Vagina (tissue), 2 donors: ENCODE results near the gene RTP1. TPM values are rescaled to one million over a fixed set of nuclear protein-coding genes. Genes with fewer than 3 reads are reported as not detected.
"Not testable (repeated sequence)": the region's sequence is repeated elsewhere in the genome, so short reads cannot be mapped to it uniquely, and the experiment has no call there.

Experiments
- DNase-seq, 2 donors: peaks; one replicate each; pipeline ENCODE4 v3.0.0-alpha.2; 2017; ENCODE audit errors: extremely low spot score in 2 of 2
- H3K27ac ChIP-seq: fragments of 200-600 bp; sonication (generic); one replicate; pipeline ENCODE4 v1.5.1; 2019
- H3K27me3 ChIP-seq: fragments of 200-600 bp; sonication (generic); one replicate; pipeline ENCODE4 v1.5.1; 2019
- H3K36me3 ChIP-seq, 2 donors: fragments of 200-600 bp; sonication (generic); one replicate each; pipeline ENCODE4 v1.5.1; 2017 to 2019
- H3K4me1 ChIP-seq: fragments of 200-600 bp; sonication (generic); one replicate; pipeline ENCODE4 v1.5.1; 2019
- H3K4me3 ChIP-seq, 2 donors: fragments of 200-600 bp; sonication (generic); 1 replicate in 1 of 2; 2 replicates in 1 of 2; pipeline ENCODE4 v1.5.1; 2016 to 2019
- H3K9me3 ChIP-seq: fragments of 200-600 bp; sonication (generic); one replicate; pipeline ENCODE4 v1.5.1; 2019
- POLR2A ChIP-seq, 2 donors: fragments of 450-650 bp; IDR thresholded peaks; one replicate each; pipeline ENCODE4 v1.6.1; 2017; ENCODE audit warnings: antibody characterized with exemption in 2 of 2, mild to moderate bottlenecking in 2 of 2, moderate library complexity in 2 of 2
- POLR2AphosphoS5 ChIP-seq, 2 donors: sonication (generic); formaldehyde crosslinking; IDR thresholded peaks; one replicate each; pipeline ENCODE4 v1.9.0; 2017; ENCODE audit warnings: antibody characterized with exemption in 2 of 2, mild to moderate bottlenecking in 2 of 2, low read depth in 1 of 2; ENCODE audit not compliant: insufficient read depth in 1 of 2
- intact Hi-C: fragments of 100-400 bp; cut with DNase I; formaldehyde crosslinking; loops from one replicate; pipeline ENCODE4 v1.15.1; 2023
- total RNA-seq: library from RNA; depleted of rRNA; stranded (reverse); fragments of >200 nt; gene quantifications from one replicate; pipeline ENCODE4 v1.2.3, GENCODE V29; 2016
- TF ChIP-seq, protein P1 (sequence below), 3 experiments: fragments of 450-650 bp in 2 of 3; fragments of 200-600 bp in 1 of 3; sonication (generic) in 1 of 3; IDR thresholded peaks; one replicate each; pipeline ENCODE4 v1.5.1; 2017 to 2019; ENCODE audit warnings: antibody characterized with exemption in 3 of 3, mild to moderate bottlenecking in 2 of 3, moderate library complexity in 2 of 3

Gene RTP1
- total RNA-seq, 1 donor from 2014 or later: not detected

DNA sequence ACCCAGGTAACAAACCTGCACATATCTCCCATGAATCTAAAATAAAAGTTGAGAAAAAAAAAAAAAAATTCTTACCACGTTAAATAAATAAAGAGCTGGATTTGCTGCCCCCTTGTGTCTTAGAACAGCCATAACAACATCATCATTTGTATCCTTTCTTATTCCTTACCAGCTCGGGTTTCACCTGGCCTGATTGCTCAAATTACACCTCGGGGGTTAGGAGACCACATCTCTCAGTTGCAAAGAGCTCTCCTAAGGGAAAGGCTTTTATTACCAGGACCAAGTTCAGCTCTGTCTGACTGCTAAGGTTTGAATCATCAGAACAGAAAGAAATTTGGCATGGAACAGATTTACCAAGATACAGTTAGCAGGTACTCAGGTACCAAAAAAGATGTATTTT, 32.1 kb upstream of the RTP1 start:
- no peaks in the 10 kb centered on the region for H3K27me3 ChIP-seq
- peaks cover 6% of the 10 kb centered on the region for H3K4me1 ChIP-seq
- no peaks in the 10 kb centered on the region for H3K36me3 ChIP-seq
- no peak for TF ChIP-seq POLR2AphosphoS5 (IDR thresholded peaks at IDR 0.05; ENCODE audit: insufficient read depth in 1 of 2, low read depth in 1 of 2)
- TF ChIP-seq, protein P1, sequence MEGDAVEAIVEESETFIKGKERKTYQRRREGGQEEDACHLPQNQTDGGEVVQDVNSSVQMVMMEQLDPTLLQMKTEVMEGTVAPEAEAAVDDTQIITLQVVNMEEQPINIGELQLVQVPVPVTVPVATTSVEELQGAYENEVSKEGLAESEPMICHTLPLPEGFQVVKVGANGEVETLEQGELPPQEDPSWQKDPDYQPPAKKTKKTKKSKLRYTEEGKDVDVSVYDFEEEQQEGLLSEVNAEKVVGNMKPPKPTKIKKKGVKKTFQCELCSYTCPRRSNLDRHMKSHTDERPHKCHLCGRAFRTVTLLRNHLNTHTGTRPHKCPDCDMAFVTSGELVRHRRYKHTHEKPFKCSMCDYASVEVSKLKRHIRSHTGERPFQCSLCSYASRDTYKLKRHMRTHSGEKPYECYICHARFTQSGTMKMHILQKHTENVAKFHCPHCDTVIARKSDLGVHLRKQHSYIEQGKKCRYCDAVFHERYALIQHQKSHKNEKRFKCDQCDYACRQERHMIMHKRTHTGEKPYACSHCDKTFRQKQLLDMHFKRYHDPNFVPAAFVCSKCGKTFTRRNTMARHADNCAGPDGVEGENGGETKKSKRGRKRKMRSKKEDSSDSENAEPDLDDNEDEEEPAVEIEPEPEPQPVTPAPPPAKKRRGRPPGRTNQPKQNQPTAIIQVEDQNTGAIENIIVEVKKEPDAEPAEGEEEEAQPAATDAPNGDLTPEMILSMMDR (IDR thresholded peaks at IDR 0.05): peak; percentile 56 to 62 (median 58)
- no peaks in the 10 kb centered on the region for H3K9me3 ChIP-seq
- H3K4me3 ChIP-seq: no peak overlapping the region
- no peak overlapping the region for H3K27ac ChIP-seq
- no peak for DNase-seq
- intact Hi-C loops: loop anchor here (10.0 kb wide), 1 partner anchor 320 kb away; the partner anchor contains the start of gene ADIPOQ

DNA sequence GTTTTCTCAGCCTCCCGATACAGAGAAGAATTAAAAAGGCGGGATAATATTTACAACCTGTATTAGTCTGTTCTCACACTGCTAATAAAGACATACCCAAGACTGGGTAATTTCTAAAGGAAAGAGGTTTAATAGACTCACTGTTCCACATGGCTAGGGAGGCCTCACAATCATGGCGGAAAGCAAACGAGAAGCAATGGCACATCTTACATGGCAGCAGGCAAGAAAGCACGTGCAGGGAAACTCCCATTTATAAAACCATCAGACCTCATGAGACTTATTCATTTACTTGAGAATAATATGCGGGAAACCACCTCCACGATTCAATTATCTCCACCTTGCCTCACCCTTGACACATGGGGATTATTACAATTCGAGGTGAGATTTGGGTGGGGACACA, 30.5 kb upstream of the RTP1 start:
- H3K9me3 ChIP-seq: no peaks in the 10 kb centered on the region
- no peak overlapping the region for H3K4me3 ChIP-seq
- no peak for TF ChIP-seq POLR2AphosphoS5 (IDR thresholded peaks at IDR 0.05; ENCODE audit: insufficient read depth in 1 of 2, low read depth in 1 of 2)
- TF ChIP-seq POLR2A (IDR thresholded peaks at IDR 0.05): no peak
- TF ChIP-seq, protein P1 (IDR thresholded peaks at IDR 0.05): no peak
- no peak for DNase-seq
- H3K4me1 ChIP-seq: peaks cover 12% of the 10 kb centered on the region
- intact Hi-C loops: loop anchor here (10.0 kb wide), 1 partner anchor 322 kb away; the partner anchor contains the start of gene ADIPOQ
- H3K36me3 ChIP-seq: no peaks in the 10 kb centered on the region
- peak overlapping the region; percentile 26 for H3K27ac ChIP-seq
- no peaks in the 10 kb centered on the region for H3K27me3 ChIP-seq

DNA sequence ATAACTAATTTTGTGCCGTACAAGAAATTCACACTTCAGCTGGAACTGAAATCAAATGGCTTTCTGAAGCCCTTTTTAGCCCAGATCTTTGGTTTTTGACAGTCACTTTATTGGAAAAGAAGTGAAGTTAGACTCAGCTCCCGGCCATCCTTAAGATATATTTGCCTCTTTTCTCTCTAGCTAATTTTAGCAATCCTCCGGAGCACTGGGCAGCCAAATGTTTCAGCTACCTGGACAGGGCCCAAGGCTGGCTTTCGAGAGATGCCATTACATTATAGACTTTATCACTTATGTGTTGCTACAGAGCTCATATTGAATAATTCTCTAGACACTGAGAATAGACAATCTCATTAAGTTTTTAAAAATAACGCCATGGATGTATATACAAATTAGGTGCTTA, 29.5 kb upstream of the RTP1 start:
- H3K36me3 ChIP-seq: no peaks in the 10 kb centered on the region
- intact Hi-C loops: loop anchor here (10.0 kb wide), 1 partner anchor 323 kb away; the partner anchor contains the start of gene ADIPOQ
- H3K27ac ChIP-seq: peak overlapping the region; percentile 9
- DNase-seq: no peak
- H3K4me1 ChIP-seq: peaks cover 12% of the 10 kb centered on the region
- TF ChIP-seq POLR2AphosphoS5 (IDR thresholded peaks at IDR 0.05; ENCODE audit: insufficient read depth in 1 of 2, low read depth in 1 of 2) (no peak), POLR2A (IDR thresholded peaks at IDR 0.05) (no peak)
- TF ChIP-seq, protein P1 (IDR thresholded peaks at IDR 0.05): no peak
- no peaks in the 10 kb centered on the region for H3K9me3 ChIP-seq
- no peaks in the 10 kb centered on the region for H3K27me3 ChIP-seq
- no peak overlapping the region for H3K4me3 ChIP-seq

DNA sequence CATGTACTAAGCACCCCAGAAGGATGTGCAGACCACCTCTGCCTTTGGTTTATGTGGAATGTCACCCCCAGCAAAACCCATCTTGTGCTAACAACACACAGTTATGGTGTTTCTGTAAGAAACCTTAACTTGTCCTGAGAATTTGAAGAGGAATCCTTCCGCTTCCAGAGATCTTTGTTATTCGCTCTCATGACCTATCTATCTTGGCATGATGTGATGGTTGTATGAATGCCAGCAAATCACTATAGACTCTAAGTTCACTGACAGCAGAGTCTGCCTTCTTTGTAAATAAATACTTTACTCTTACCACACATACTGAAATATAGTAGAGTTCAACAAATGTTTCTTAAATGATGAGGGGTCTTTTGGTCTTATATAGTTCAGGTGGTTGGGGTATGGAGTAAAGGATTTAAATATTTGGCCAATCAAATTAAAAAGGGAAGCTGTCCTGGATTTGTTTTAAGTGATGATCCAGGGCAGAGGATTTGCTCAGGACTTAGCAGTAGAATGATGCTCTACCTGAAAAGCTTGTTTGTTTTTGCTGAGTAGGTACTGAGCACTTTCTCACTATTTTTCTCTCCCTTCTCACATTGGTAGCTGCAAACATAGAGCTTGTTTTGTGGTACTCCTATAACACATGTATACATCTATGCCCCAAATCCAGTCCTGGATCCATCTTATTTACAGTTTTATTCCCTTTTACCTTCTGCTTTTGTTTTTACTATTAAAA, 27.9 kb upstream of the RTP1 start:
- H3K27me3 ChIP-seq: no peaks in the 10 kb centered on the region
- intact Hi-C loops: loop anchor here (10.0 kb wide), 1 partner anchor 325 kb away; the partner anchor contains the start of gene ADIPOQ

DNA sequence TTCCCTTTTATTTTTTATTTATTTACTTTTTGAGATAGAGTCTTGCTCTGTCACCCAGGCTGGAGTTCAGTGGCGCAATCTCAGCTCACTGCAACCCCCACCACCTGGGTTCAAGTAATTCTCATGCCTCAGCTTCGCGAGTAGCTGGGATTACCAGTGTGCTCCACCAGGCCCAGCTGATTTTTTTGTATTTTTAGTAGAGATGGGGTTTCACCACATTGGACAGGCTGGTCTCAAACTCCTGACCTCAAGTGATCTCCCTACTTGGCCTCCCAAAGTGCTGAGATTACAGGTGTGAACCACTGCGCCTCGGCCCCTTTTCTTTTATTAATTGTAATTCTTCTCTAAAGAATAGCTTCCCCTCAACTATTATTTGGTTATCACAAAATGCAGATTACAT, 26.4 kb upstream of the RTP1 start:
- peaks cover 27% of the 10 kb centered on the region for H3K4me1 ChIP-seq
- H3K36me3 ChIP-seq, H3K4me3 ChIP-seq, DNase-seq, H3K27ac ChIP-seq, intact Hi-C loops, H3K27me3 ChIP-seq, H3K9me3 ChIP-seq: not testable (repeated sequence)

More for the DNA sequence above, 27.9 kb upstream of the RTP1 start:
- no peak for TF ChIP-seq POLR2AphosphoS5 (IDR thresholded peaks at IDR 0.05; ENCODE audit: insufficient read depth in 1 of 2, low read depth in 1 of 2)
- no peak for TF ChIP-seq POLR2A (IDR thresholded peaks at IDR 0.05)
- TF ChIP-seq, protein P1 (IDR thresholded peaks at IDR 0.05): no peak
- H3K9me3 ChIP-seq: no peaks in the 10 kb centered on the region
- no peak overlapping the region for H3K4me3 ChIP-seq
- H3K27ac ChIP-seq: no peak overlapping the region
- no peaks in the 10 kb centered on the region for H3K36me3 ChIP-seq
- H3K4me1 ChIP-seq: peaks cover 27% of the 10 kb centered on the region
- no peak for DNase-seq
